ENCODE measurements around the gene PBX1. TPM values are rescaled to one million over a fixed set of nuclear protein-coding genes. Genes with fewer than 3 reads are reported as not detected.

PBX1 gene
- total RNA-seq, 4 donors from 2014 or later, result 25.8 to 31.0 (median 27.1) TPM

DNA sequence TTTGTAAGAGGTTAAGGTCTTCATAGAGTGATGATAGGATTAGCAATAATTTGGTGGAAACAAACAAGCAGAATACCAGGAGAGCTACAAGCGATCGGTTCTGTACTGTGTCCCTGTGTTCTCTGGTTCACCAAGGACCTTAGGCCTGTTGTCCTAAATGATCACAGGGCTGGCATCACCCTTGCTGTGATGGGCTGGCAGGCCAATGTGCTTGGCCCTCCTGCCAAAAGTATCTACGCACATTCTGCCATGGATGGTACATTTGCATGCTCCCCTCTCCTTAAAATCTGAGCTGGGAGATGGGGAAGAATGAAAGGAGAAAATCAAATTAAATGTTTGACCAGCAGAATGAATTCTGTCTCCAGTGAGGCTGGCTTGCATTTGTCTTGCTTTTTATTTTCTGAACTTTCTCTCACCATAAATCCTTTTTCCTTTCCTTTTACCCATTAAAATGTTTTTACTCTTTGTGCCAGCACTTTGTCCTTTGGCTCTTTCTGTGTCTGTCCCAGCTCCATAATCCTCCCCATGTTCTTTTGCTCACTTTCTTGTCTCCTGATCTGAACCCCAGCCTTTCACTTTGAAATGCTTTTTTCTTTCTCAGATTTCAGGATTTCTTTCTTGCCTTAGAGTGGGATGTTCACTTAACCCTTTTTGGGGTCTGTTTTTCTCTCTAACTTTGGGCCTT, 51.7 kb downstream of the PBX1 start:
- Histone ChIP-seq H3K36me3 (no peaks in the 10 kb centered on the region), H3K27ac (peak overlapping the region in 1 of 4 donors; percentile 20), H3K4me3 (no peak overlapping the region), H3K4me1 (peaks cover 0 to 52% (median 2%) of the 10 kb centered on the region in 4 donors), H3K9me3 (no peaks in the 10 kb centered on the region), H3K27me3 (no peaks in the 10 kb centered on the region)
- no peak for DNase-seq (ENCODE audit: low spot score in 2 of 2)
- TF ChIP-seq EP300 (IDR thresholded peaks at IDR 0.05), result no peak
- TF ChIP-seq, protein P1, sequence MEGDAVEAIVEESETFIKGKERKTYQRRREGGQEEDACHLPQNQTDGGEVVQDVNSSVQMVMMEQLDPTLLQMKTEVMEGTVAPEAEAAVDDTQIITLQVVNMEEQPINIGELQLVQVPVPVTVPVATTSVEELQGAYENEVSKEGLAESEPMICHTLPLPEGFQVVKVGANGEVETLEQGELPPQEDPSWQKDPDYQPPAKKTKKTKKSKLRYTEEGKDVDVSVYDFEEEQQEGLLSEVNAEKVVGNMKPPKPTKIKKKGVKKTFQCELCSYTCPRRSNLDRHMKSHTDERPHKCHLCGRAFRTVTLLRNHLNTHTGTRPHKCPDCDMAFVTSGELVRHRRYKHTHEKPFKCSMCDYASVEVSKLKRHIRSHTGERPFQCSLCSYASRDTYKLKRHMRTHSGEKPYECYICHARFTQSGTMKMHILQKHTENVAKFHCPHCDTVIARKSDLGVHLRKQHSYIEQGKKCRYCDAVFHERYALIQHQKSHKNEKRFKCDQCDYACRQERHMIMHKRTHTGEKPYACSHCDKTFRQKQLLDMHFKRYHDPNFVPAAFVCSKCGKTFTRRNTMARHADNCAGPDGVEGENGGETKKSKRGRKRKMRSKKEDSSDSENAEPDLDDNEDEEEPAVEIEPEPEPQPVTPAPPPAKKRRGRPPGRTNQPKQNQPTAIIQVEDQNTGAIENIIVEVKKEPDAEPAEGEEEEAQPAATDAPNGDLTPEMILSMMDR (IDR thresholded peaks at IDR 0.05), result no peak
- 93 to 96% methylated on average over 3 of the region's 3 CpGs for WGBS, 2 donors

DNA sequence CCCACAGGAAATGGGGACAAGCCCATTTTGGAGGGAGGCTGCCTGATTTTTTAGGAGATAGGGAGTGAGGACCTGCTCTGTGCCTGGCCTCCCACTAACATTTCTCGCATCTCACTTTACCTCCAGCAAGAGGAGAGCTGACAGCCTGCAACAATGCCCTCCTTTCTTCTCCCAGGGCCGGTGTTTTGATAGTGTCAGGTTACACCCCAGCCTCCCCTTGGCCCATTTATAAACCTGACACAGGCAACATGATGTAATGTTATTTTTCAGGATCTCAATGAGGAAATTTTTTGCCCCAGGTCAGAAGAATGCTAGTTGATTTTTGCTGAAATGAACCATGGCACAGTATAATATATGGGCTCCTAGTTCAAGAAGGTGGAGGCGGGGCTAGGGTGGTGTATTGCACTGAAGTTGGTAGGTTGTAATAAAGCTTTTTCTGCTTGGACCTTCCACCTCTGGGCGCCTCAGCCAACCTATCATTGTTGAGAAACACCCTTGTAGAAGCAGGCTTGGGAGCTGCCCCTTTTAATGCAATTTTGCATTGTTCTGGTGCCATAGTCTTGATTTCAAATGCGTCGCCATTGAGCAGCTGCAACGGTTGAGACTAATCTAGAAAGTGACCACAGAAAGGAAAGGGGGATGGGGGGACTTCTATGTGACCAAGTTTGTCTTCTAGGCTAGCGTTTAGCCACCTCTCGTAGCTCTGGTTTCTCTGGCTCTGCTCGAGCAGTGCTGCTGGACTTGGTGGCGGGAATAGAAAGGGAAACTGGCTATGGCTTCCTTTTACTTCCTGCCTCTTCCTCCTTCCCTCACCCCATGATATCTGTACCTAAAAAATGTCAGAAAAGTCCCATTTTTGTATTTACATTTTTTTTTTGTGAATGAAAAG, 53.0 kb downstream of the PBX1 start:
- 74 to 82% methylated on average over 11 of the region's 11 CpGs for WGBS, 2 donors
- no peak for DNase-seq (ENCODE audit: low spot score in 2 of 2)
- Histone ChIP-seq H3K4me1 (peaks cover 0 to 63% (median 2%) of the 10 kb centered on the region in 4 donors), H3K27me3 (no peaks in the 10 kb centered on the region), H3K36me3 (no peaks in the 10 kb centered on the region), H3K4me3 (no peak overlapping the region), H3K27ac (no peak overlapping the region), H3K9me3 (no peaks in the 10 kb centered on the region)
- TF ChIP-seq, protein P1 (IDR thresholded peaks at IDR 0.05), result no peak
- TF ChIP-seq POLR2A (IDR thresholded peaks at IDR 0.05) (no peak), EP300 (IDR thresholded peaks at IDR 0.05) (no peak)

DNA sequence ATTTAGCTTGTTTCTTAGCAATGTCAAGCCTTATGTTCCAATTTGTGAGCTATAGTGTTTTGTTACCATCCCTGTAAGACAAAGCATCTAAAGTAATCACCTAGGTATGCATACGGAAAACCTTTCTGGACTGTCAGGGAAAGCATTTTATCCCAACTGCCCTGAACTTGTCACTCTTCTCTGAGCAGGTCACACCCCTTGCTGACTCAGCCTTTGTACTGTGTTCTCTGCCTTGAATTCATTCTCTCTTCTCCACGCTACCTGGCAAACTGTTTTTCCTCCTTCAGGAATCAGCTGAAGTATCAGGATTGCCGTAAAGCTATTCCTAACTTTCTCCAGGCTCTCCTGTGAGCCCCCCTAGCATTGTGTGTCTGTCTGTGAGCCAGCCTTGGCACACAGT, 54.2 kb downstream of the PBX1 start:
- H3K27ac ChIP-seq, result no peak overlapping the region
- H3K4me3 ChIP-seq, result no peak overlapping the region
- no peaks in the 10 kb centered on the region for H3K36me3 ChIP-seq
- no peaks in the 10 kb centered on the region for H3K9me3 ChIP-seq
- TF ChIP-seq EP300 (IDR thresholded peaks at IDR 0.05) (no peak), POLR2A (IDR thresholded peaks at IDR 0.05) (no peak)
- TF ChIP-seq, protein P1 (IDR thresholded peaks at IDR 0.05), result no peak
- H3K4me1 ChIP-seq, result peaks cover 0 to 71% (median 5%) of the 10 kb centered on the region in 4 donors
- no peaks in the 10 kb centered on the region for H3K27me3 ChIP-seq
- 87 to 89% methylated on average over 3 of the region's 3 CpGs for WGBS, 2 donors
- DNase-seq (ENCODE audit: low spot score in 2 of 2), result no peak

DNA sequence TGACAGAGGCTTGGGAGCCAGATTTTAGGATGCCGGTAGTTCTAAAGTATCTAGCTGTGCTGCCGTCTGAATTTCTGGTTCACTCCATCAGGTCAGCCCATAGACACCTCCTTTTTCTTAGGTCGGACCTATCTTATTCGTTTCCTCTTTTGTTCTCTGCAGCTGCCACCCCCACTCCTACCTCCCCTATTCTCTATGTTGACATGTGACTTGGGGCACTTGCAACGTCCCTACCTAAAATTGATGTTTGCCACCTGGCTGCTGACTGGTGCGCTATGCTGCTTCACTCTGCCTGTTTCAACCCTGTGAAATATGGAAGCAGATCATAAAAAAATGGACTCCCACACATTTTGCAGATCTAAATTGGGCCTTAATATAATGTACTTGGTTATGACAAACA, 55.3 kb downstream of the PBX1 start:
- Histone ChIP-seq H3K9me3 (no peaks in the 10 kb centered on the region), H3K27me3 (no peaks in the 10 kb centered on the region), H3K27ac (no peak overlapping the region), H3K4me1 (peaks cover 0 to 71% (median 9%) of the 10 kb centered on the region in 4 donors), H3K36me3 (no peaks in the 10 kb centered on the region), H3K4me3 (no peak overlapping the region)
- TF ChIP-seq EP300 (IDR thresholded peaks at IDR 0.05) (no peak), POLR2A (IDR thresholded peaks at IDR 0.05) (no peak)
- DNase-seq (ENCODE audit: low spot score in 2 of 2), result no peak
- 86 to 92% methylated on average over 6 of the region's 6 CpGs for WGBS, 2 donors

DNA sequence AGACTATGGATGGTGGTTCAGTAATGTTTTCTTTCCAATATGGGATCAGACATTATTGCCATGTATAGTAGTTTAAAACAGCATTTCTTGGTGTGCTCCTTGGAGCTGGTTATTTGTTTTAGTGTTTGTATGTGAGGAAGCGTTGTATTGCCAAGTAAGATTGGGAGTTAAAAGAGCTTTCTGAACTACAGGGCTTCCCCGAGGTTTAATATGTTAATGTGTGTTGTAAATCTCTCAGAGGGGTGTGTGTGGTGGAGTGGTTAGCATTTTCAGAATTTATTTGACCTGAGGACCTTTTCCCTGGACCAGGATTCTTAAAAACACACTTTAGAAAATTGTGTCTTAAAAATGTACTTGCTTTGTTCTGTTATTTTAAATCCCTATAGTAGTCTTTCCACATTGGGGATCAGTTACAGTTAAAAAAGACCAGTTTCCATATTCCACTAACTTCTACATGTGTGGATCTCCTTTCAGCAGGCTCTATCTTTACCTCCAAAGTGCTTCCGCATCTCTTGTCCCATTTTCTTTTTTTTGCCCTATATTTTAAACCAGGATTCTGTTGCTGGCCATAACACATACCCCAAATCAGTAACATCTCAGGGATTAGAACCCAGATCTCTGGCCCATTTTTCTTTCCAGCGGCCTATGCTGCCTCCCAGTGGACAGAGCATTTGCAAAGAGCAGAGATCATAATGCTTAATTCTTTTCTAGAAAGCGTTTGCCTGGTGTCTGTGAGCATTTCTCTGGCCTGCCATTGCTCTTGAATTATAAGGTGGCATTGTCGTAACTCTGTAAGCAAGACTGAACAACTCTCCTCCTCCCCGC, 58.6 kb downstream of the PBX1 start:
- no peak for TF ChIP-seq POLR2A (IDR thresholded peaks at IDR 0.05)
- TF ChIP-seq EP300 (IDR thresholded peaks at IDR 0.05), result no peak
- TF ChIP-seq, protein P1 (IDR thresholded peaks at IDR 0.05), result peak; percentile 10 to 67 (median 44)
- peaks cover 0 to 56% (median 9%) of the 10 kb centered on the region in 4 donors for H3K4me1 ChIP-seq
- H3K4me3 ChIP-seq, result no peak overlapping the region
- H3K27me3 ChIP-seq, result no peaks in the 10 kb centered on the region
- peak in 1 of 2 donors; percentile 44 for DNase-seq (ENCODE audit: low spot score in 2 of 2)
- H3K36me3 ChIP-seq, result no peaks in the 10 kb centered on the region
- no peaks in the 10 kb centered on the region for H3K9me3 ChIP-seq
- H3K27ac ChIP-seq, result no peak overlapping the region
- WGBS, 2 donors, result 53 to 55% methylated on average over 7 of the region's 7 CpGs
